OCI-LY3 (cell line): ENCODE results near the gene POP7.

Experiments used
- H2AFZ ChIP-seq: fragments of 200-600, 300-600 bp; shearing (Covaris generic); 2 replicates; pipeline ENCODE4 v1.6.0; 2014; ENCODE audit warnings: antibody characterized with exemption, low read depth, low read length
- H3K27ac ChIP-seq: fragments of 200-600, 300-600 bp; sonication (generic); 2 replicates; pipeline ENCODE4 v1.5.1; 2014; ENCODE audit warnings: mild to moderate bottlenecking, low read length, moderate library complexity, mixed read lengths
- H3K27me3 ChIP-seq: fragments of 200-600, 300-600 bp; sonication (generic); 2 replicates; pipeline ENCODE4 v1.6.1; 2014; ENCODE audit warnings: low read depth, low read length, mixed read lengths
- H3K36me3 ChIP-seq: fragments of 200-600, 300-600 bp; sonication (generic); replicated peaks from 2 replicates; pipeline ENCODE3; 2014; ENCODE audit warnings: low read depth, low read length, mixed read lengths
- H3K4me1 ChIP-seq: fragments of 300-600, 200-600 bp; sonication (generic); 2 replicates; pipeline ENCODE4 v1.6.1; 2014; ENCODE audit warnings: low read length, mixed read lengths
- H3K4me2 ChIP-seq: fragments of 200-600, 300-600 bp; sonication (generic); 2 replicates; pipeline ENCODE4 v1.6.1; 2014; ENCODE audit warnings: low read length, mixed read lengths
- H3K4me3 ChIP-seq: fragments of 300-600, 200-600 bp; sonication (generic); 2 replicates; pipeline ENCODE4 v1.5.1; 2014; ENCODE audit warnings: antibody characterized with exemption, mild to moderate bottlenecking, low read length, moderate library complexity
- H3K79me2 ChIP-seq: fragments of 300-600, 200-600 bp; shearing (Covaris generic); 2 replicates; pipeline ENCODE4 v1.6.1; 2014; ENCODE audit warnings: mild to moderate bottlenecking, low read length, mixed read lengths
- H3K9ac ChIP-seq: fragments of 300-600, 200-600 bp; shearing (Covaris generic); 2 replicates; pipeline ENCODE4 v1.6.0; 2014; ENCODE audit warnings: mild to moderate bottlenecking, low read length, moderate library complexity
- H3K9me3 ChIP-seq: fragments of 200-600, 300-600 bp; shearing (Covaris generic); 2 replicates; pipeline ENCODE4 v1.6.1; 2014; ENCODE audit warnings: low read length, mixed read lengths; ENCODE audit not compliant: insufficient read depth
- H4K20me1 ChIP-seq: fragments of 200-600, 300-600 bp; sonication (generic); 2 replicates; pipeline ENCODE4 v1.6.1; 2016; ENCODE audit warnings: low read length, mixed read lengths; ENCODE audit not compliant: insufficient read depth
- EZH2phosphoT487 ChIP-seq: fragments of 200-600 bp; shearing (Covaris generic); IDR thresholded peaks from 2 replicates; pipeline ENCODE4 v1.6.1; 2018; ENCODE audit warnings: antibody characterized with exemption, mixed run types, low read depth
- TF ChIP-seq, protein P1 (sequence below): fragments of 200-600, 300-600 bp; sonication (generic); IDR thresholded peaks from 2 replicates; pipeline ENCODE4 v1.5.1; 2014; ENCODE audit warnings: antibody characterized with exemption, low read length, low read depth

The POP7 gene

DNA sequence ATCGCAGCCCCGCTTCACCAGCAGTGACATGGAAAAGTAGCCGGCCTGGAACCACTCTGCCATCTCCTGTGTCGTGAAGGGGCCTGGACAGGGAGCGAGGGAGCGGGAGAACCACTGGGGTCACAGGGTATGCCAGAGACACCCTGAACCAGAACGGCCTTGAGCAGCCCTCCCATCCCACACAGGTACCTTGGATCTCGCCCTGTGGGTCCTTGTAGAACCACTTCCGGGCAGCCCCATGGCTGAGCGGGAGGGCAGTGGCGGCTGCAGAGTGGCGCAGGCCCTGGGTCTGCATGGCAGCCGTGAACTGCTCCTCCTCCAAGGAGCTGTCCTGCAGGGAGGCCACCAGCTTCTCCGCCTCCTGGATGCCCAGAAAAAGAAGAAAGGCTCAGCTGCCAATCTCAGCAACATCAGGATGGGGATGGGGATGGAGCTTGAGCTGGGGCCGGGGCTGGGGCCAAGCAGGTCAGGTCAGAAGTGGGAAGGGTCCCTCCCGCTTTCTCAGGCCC is 21.3 kb upstream of the POP7 start:
- Histone ChIP-seq H3K79me2 (peaks cover 15% of the 10 kb centered on the region), H4K20me1 (peaks cover 19% of the 10 kb centered on the region), H3K9ac (no peak overlapping the region), H3K27me3 (no peaks in the 10 kb centered on the region), H3K36me3 (peaks cover 43% of the 10 kb centered on the region), H3K4me2 (no peak overlapping the region), H3K27ac (no peak overlapping the region), H2AFZ (no peak overlapping the region), H3K4me3 (no peak overlapping the region), H3K9me3 (no peaks in the 10 kb centered on the region), H3K4me1 (no peaks in the 10 kb centered on the region)
- TF ChIP-seq, protein P1, sequence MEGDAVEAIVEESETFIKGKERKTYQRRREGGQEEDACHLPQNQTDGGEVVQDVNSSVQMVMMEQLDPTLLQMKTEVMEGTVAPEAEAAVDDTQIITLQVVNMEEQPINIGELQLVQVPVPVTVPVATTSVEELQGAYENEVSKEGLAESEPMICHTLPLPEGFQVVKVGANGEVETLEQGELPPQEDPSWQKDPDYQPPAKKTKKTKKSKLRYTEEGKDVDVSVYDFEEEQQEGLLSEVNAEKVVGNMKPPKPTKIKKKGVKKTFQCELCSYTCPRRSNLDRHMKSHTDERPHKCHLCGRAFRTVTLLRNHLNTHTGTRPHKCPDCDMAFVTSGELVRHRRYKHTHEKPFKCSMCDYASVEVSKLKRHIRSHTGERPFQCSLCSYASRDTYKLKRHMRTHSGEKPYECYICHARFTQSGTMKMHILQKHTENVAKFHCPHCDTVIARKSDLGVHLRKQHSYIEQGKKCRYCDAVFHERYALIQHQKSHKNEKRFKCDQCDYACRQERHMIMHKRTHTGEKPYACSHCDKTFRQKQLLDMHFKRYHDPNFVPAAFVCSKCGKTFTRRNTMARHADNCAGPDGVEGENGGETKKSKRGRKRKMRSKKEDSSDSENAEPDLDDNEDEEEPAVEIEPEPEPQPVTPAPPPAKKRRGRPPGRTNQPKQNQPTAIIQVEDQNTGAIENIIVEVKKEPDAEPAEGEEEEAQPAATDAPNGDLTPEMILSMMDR, result no peak
- TF ChIP-seq EZH2phosphoT487, result no peak

DNA sequence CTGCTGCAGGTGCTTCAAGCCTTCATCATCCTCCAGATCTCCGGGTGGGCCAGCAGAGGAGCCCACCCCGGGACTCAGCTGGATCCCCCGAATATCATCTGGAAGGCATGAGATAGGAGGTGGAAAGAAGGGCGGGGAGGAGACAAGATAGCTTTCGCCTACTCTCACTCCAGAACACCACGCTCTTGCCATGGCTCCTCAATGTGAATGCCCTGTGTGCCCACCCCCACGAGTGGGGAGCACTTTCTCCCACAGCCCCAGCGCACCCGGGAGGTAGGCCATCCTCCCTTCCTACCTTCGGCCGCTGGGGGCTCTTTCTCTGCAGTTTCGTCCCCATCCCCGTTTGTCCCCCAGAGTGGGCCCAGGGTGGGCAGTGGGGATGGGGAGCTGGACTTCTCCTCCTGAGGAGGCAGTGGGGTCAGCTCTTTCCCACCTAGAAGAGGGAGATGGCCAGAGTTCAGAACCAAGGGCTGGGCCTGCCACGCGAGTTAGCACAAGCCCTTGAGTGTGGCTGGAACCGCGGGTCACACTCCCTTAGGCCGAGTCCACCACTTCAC is 20.8 kb upstream of the POP7 start:
- Histone ChIP-seq H4K20me1 (peaks cover 22% of the 10 kb centered on the region), H2AFZ (no peak overlapping the region)
- TF ChIP-seq EZH2phosphoT487, result no peak
- TF ChIP-seq, protein P1, result no peak

DNA sequence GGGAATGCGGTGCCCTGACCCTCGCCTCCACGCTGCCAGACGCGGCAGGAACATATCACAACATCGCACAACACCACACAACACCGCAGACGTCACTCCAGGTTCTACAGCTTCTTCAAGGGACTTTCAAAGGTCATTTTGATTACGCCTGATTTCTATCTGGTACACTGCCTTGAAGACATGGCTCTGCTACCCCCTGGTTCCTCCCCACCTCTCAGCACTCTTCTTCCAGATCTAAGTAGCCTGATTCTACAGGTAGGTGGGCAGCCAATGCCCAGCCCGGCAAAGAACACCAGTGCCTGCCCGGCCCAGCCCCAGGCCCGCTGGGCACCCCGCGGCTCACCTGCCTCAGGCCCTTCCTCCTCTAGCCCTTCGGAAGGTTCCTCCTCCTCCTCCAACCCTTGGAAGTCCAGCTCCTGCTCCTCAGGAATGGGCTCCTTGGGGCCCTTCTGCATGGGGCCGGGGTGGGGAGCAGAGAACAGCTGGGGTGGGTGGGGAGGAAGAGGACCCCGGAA is 20.2 kb upstream of the POP7 start:
- H3K9me3 ChIP-seq, result no peaks in the 10 kb centered on the region
- peaks cover 22% of the 10 kb centered on the region for H4K20me1 ChIP-seq
- H3K9ac ChIP-seq, result no peak overlapping the region
- H3K4me2 ChIP-seq, result no peak overlapping the region
- H3K4me3 ChIP-seq, result no peak overlapping the region
- no peaks in the 10 kb centered on the region for H3K4me1 ChIP-seq
- no peak for TF ChIP-seq EZH2phosphoT487
- TF ChIP-seq, protein P1, result no peak
- H3K27me3 ChIP-seq, result no peaks in the 10 kb centered on the region
- peaks cover 43% of the 10 kb centered on the region for H3K36me3 ChIP-seq
- no peak overlapping the region for H2AFZ ChIP-seq
- H3K79me2 ChIP-seq, result peaks cover 25% of the 10 kb centered on the region
- no peak overlapping the region for H3K27ac ChIP-seq

More for the DNA sequence above, 20.8 kb upstream of the POP7 start:
- H3K27ac ChIP-seq, result no peak overlapping the region
- H3K27me3 ChIP-seq, result no peaks in the 10 kb centered on the region
- H3K36me3 ChIP-seq, result peaks cover 43% of the 10 kb centered on the region
- no peak overlapping the region for H3K4me2 ChIP-seq
- no peaks in the 10 kb centered on the region for H3K4me1 ChIP-seq
- peaks cover 20% of the 10 kb centered on the region for H3K79me2 ChIP-seq
- H3K9ac ChIP-seq, result no peak overlapping the region
- H3K9me3 ChIP-seq, result no peaks in the 10 kb centered on the region
- no peak overlapping the region for H3K4me3 ChIP-seq

DNA sequence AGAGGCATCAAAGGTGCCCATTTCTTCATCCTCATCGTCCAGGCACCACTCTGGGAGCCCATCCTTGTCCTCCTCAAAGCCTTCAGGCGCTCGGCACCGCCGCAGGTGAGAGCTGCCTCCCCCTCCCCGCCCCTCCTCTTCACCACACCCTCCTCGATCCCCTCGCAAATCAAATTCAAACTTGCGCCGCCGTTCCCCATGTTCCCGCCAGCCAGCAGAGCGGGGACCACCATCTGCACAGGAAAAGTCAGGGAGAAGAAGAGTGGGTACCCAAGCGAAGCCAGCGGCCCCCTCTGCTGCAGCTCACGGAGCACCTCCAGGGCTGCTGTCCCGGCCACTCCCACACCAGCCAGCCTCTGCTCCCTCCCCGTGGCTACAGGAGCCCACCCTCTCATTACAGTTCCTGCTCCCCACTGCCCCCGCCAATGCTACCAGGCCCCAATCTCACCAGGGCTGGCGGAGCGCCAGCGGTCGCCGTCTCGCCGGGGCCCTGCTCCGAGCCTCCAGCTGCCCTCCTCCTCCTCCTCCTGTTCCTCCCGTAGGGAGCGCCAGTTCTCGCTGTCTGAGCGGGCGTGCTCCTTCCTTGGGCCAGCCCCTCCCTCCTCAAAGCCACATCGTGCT is 19.6 kb upstream of the POP7 start:
- no peak overlapping the region for H3K27ac ChIP-seq

More for the DNA sequence above, 19.6 kb upstream of the POP7 start:
- H4K20me1 ChIP-seq, result peaks cover 29% of the 10 kb centered on the region
- no peaks in the 10 kb centered on the region for H3K27me3 ChIP-seq
- H3K4me2 ChIP-seq, result no peak overlapping the region
- H3K4me3 ChIP-seq, result no peak overlapping the region
- no peaks in the 10 kb centered on the region for H3K9me3 ChIP-seq
- H3K9ac ChIP-seq, result no peak overlapping the region
- H3K79me2 ChIP-seq, result peaks cover 31% of the 10 kb centered on the region
- no peak overlapping the region for H2AFZ ChIP-seq
- no peak for TF ChIP-seq EZH2phosphoT487
- TF ChIP-seq, protein P1, result no peak
- peaks cover 44% of the 10 kb centered on the region for H3K36me3 ChIP-seq
- H3K4me1 ChIP-seq, result peaks cover 4% of the 10 kb centered on the region; the same call in 1 of the 2 replicates
